Spleen (tissue), 7 donors: ENCODE data around the gene SIGLEC15.

Experiments
- CTCF ChIP-seq, 11 experiments: fragments of 200-600 bp in 7 of 11; fragments of 450-650 bp in 4 of 11; sonication (generic) in 4 of 11; IDR thresholded peaks in 8 of 11; conservative IDR thresholded peaks in 3 of 11; 1 replicate in 7 of 11; 2 replicates in 4 of 11; pipeline versions ENCODE4 v1.4.0 to v1.8.0; 2016 to 2021; ENCODE audit warnings: antibody characterized with exemption in 11 of 11, inconsistent platforms in 4 of 11, mild to moderate bottlenecking in 1 of 11
- POLR2A ChIP-seq, 3 donors: fragments of 450-650 bp; IDR thresholded peaks; one replicate each; pipeline ENCODE4 v1.5.1; 2017; ENCODE audit warnings: antibody characterized with exemption in 3 of 3, mild to moderate bottlenecking in 1 of 3
- POLR2AphosphoS5 ChIP-seq, 3 donors: sonication (generic); formaldehyde crosslinking; IDR thresholded peaks; one replicate each; pipeline ENCODE4 v1.5.1; 2017; ENCODE audit warnings: antibody characterized with exemption in 3 of 3
- donor health status: DM: no; HTN: no; CAD: no; lungs with moderate emphysema.
- donor health status: DM: no; HTN: no; CAD: no.
- donor health status: DM: no; HTN: no; CAD: no.

GRCh38 chr18:45859334-45859733 lies 33.9 kb downstream of the SIGLEC15 start:
- TF ChIP-seq CTCF (IDR thresholded peaks at IDR 0.05 in 8 of 11, conservative IDR thresholded peaks at IDR 0.05 in 3 of 11) (no peak), POLR2AphosphoS5 (IDR thresholded peaks at IDR 0.05) (no peak), POLR2A (IDR thresholded peaks at IDR 0.05) (no peak)
